Stomach (tissue), 4 donors: Measurements from ENCODE around the gene AKAP13.

Source experiments
- POLR2A ChIP-seq, 4 donors: fragments of 450-650 bp; IDR thresholded peaks; one replicate each; pipeline ENCODE4 v1.6.1; 2016; ENCODE audit warnings: antibody characterized with exemption in 4 of 4, control low read depth in 2 of 4, mild to moderate bottlenecking in 1 of 4, moderate library complexity in 1 of 4
- POLR2AphosphoS5 ChIP-seq, 3 donors: sonication (generic); formaldehyde crosslinking; IDR thresholded peaks; one replicate each; pipeline ENCODE4 v1.6.1; 2016; ENCODE audit warnings: antibody characterized with exemption in 3 of 3
- TF ChIP-seq, protein P1 (sequence below), 7 experiments: fragments of 450-650 bp in 4 of 7; fragments of 200-600 bp in 3 of 7; sonication (generic) in 3 of 7; IDR thresholded peaks; one replicate each; pipeline ENCODE4 v1.5.1; 2016 to 2019; ENCODE audit warnings: antibody characterized with exemption in 7 of 7, control low read depth in 2 of 7, mild to moderate bottlenecking in 1 of 7

GRCh38 chr15:85495544-85495943, 115.1 kb downstream of the AKAP13 start:
- TF ChIP-seq, protein P1, sequence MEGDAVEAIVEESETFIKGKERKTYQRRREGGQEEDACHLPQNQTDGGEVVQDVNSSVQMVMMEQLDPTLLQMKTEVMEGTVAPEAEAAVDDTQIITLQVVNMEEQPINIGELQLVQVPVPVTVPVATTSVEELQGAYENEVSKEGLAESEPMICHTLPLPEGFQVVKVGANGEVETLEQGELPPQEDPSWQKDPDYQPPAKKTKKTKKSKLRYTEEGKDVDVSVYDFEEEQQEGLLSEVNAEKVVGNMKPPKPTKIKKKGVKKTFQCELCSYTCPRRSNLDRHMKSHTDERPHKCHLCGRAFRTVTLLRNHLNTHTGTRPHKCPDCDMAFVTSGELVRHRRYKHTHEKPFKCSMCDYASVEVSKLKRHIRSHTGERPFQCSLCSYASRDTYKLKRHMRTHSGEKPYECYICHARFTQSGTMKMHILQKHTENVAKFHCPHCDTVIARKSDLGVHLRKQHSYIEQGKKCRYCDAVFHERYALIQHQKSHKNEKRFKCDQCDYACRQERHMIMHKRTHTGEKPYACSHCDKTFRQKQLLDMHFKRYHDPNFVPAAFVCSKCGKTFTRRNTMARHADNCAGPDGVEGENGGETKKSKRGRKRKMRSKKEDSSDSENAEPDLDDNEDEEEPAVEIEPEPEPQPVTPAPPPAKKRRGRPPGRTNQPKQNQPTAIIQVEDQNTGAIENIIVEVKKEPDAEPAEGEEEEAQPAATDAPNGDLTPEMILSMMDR (IDR thresholded peaks at IDR 0.05), result no peak
- TF ChIP-seq POLR2A (IDR thresholded peaks at IDR 0.05) (no peak), POLR2AphosphoS5 (IDR thresholded peaks at IDR 0.05) (no peak)
